Fibroblast of pulmonary artery (primary cell): ENCODE results near the gene STAB2.

Experiments
- DNase-seq: peaks from one replicate; pipeline ENCODE4 v3.0.0-alpha.2; 2010; ENCODE audit warnings: low read depth
- H3K4me3 ChIP-seq: replicated peaks from 2 replicates; pipeline ENCODE4 v1.5.1; 2011; ENCODE audit warnings: low read depth, mild to moderate bottlenecking, control low read depth, low read length, moderate library complexity
- CTCF ChIP-seq: IDR thresholded peaks from 2 replicates; pipeline ENCODE4 v1.5.1; 2011; ENCODE audit warnings: mild to moderate bottlenecking, control low read depth, low read length, inconsistent platforms; ENCODE audit errors: missing control alignments

Gene STAB2

GRCh38 chr12:103756443-103756842 lies 169.4 kb downstream of the STAB2 start:
- no peak overlapping the region for H3K4me3 ChIP-seq
- DNase-seq: no peak
- no peak for TF ChIP-seq CTCF

- TF ChIP-seq CTCF: no peak
These were observed 170.2 kb downstream of the STAB2 start for GRCh38 chr12:103757248-103757647.

GRCh38 chr12:103758310-103759089 lies 171.4 kb downstream of the STAB2 start:
- H3K4me3 ChIP-seq: no peak overlapping the region
- no peak for DNase-seq
- no peak for TF ChIP-seq CTCF

More at GRCh38 chr12:103757248-103757647, 170.2 kb downstream of the STAB2 start:
- no peak overlapping the region for H3K4me3 ChIP-seq
- no peak for DNase-seq

- TF ChIP-seq CTCF: no peak
These were observed 175.4 kb downstream of the STAB2 start for GRCh38 chr12:103762473-103762872.

GRCh38 chr12:103765322-103765721 lies 178.2 kb downstream of the STAB2 start:
- no peak for DNase-seq
- no peak for TF ChIP-seq CTCF
- no peak overlapping the region for H3K4me3 ChIP-seq

More at GRCh38 chr12:103762473-103762872, 175.4 kb downstream of the STAB2 start:
- H3K4me3 ChIP-seq: no peak overlapping the region
- DNase-seq: no peak

GRCh38 chr12:103766028-103766427 lies 179.0 kb downstream of the STAB2 start:
- no peak for DNase-seq
- H3K4me3 ChIP-seq: no peak overlapping the region
- no peak for TF ChIP-seq CTCF
